OCI-M2 (cell line): ENCODE measurements around the gene ADAR.

ENCODE experiments used
- DNase-seq: peaks from one replicate; lab custom pipeline; 2025; ENCODE audit not compliant: unreplicated experiment; lab: John Stamatoyannopoulos, UW

ADAR gene

GRCh38 chr1:154586641-154587040 lies 21.3 kb downstream of the ADAR start:
- DNase-seq, result no peak

GRCh38 chr1:154586231-154586630 lies 21.8 kb downstream of the ADAR start:
- DNase-seq, result no peak

GRCh38 chr1:154584267-154584994 lies 23.6 kb downstream of the ADAR start:
- no peak for DNase-seq

- DNase-seq, result no peak
These were observed 24.2 kb downstream of the ADAR start for GRCh38 chr1:154583773-154584172.

- DNase-seq, result no peak
These were observed 25.1 kb downstream of the ADAR start for GRCh38 chr1:154582885-154583284.

GRCh38 chr1:154581766-154582165 lies 26.2 kb downstream of the ADAR start:
- DNase-seq, result no peak

GRCh38 chr1:154579374-154579773 lies 28.6 kb downstream of the ADAR start:
- DNase-seq, result no peak

GRCh38 chr1:154578058-154578418 lies 29.9 kb downstream of the ADAR start:
- DNase-seq, result no peak

GRCh38 chr1:154577346-154578057 lies 30.5 kb downstream of the ADAR start:
- no peak for DNase-seq

GRCh38 chr1:154575951-154576566 lies 31.9 kb downstream of the ADAR start:
- DNase-seq, result no peak

- no peak for DNase-seq
These were observed 32.6 kb downstream of the ADAR start for GRCh38 chr1:154575147-154575927.

- DNase-seq, result no peak
These were observed 33.3 kb downstream of the ADAR start for GRCh38 chr1:154574716-154575115.

GRCh38 chr1:154573168-154573510 lies 34.8 kb downstream of the ADAR start:
- no peak for DNase-seq

- no peak for DNase-seq
These were observed 35.4 kb downstream of the ADAR start for GRCh38 chr1:154572468-154573167.

- DNase-seq, result no peak
These were observed 36.1 kb downstream of the ADAR start for GRCh38 chr1:154571964-154572288.

GRCh38 chr1:154571244-154571963 lies 36.6 kb downstream of the ADAR start:
- no peak for DNase-seq

- no peak for DNase-seq
These were observed 39.7 kb downstream of the ADAR start for GRCh38 chr1:154568157-154568815.

- DNase-seq, result no peak
These were observed 40.4 kb downstream of the ADAR start, which contains the start of gene CHRNB2 for GRCh38 chr1:154567386-154568156. Gene CHRNB2, plus strand, starts transcription at chr1:154567778. Its CDS starts 267 bp downstream, at chr1:154568045.

- no peak for DNase-seq
These were observed 42.1 kb downstream of the ADAR start for GRCh38 chr1:154565876-154566275.
